HG03571 (cell line): Measurements from ENCODE around the gene RASGEF1C.

ENCODE experiments used
- ATAC-seq: cut with Tn5 transposase; IDR thresholded peaks from one replicate; pipeline ENCODE4 v1.9.1; 2021; ENCODE audit not compliant: unreplicated experiment

Gene RASGEF1C

DNA sequence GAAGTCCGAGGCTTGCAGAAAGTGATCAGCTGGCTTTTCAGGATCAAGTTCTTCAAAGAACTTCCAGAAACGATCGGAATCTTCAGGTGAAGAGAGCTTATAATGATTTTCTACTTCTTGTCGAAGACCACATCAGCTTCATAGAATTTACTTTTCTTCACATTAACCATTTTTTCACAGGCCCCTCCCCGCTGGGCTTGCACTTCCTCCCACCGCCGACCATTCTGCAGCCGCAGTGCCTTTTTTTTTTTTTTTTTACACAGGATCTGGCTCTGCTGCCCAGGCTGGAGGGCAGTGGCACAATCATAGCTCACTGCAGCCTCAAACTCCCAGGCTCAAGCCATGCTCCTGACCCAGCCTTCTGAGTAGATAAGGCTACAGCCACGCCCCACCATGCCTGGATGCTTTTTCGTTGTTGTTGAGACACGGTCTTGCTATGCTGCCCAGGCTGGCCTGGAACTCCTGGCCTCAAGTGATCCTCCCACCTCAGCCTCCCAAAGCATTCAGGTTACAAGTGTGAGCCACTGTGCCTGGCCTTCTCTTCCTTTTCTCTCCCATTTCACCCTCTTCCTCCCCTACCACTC is 122.1 kb downstream of the RASGEF1C start:
- ATAC-seq: no peak

DNA sequence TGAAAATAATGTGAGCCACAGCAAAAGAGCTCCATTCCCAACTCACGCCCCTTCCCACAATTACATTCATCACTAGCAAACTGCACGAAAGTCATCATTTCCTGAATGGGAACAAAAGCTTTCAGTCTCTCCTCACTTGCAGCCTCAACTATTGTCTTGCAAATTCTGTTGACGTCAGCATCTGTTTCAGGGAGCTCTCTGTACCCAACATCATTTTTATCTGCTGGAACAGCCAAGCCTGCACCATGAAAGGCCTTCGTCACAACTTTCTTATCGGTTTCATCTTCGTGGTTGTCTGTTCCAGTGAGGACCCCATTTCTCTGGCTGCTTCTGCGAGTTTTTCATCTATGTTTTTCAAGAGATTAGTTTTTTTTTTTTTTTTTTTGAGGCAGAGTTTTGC is 123.2 kb downstream of the RASGEF1C start:
- no peak for ATAC-seq

GRCh38 chr5:180084638-180085561 is 124.1 kb downstream of the RASGEF1C start:
- ATAC-seq: no peak

- ATAC-seq: no peak
These were observed 125.4 kb downstream of the RASGEF1C start for GRCh38 chr5:180083529-180084060.

DNA sequence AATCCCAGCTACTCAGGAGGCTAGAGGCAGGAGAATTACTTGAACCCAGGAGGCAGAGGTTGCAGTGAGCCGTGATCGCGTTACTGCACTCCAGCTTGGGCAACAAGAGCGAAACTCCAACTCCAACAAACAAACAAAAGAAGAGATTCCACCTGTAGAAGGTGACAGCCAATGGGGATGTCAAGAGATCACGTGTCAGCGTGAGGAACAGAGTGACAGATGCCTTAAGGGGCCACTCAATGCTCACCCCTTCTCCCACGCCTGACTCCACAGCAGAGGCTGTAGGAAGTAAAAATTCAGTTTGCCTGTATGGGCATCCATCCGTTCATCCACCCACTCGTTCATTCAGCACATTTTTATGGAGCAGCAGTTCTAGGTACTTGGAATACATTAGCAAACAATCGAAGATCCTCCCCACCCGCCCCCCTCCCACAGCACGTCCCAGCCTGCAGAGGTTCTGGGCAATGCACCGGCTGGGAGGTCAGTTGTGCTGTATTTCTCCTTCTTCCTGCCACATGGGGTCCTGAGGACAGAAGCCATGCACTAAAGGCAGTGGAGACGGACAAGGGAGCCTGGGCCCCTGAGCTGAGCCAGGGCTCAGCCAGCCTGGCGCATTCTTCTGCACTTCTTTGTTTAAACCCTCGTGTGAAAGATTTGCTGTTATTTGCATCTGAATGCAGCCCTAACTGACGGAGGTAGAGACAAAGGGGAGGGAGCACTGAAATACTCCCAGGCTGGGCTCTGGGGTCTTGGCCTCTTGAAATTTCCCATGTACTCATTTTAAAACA is 126.2 kb downstream of the RASGEF1C start:
- ATAC-seq: no peak

DNA sequence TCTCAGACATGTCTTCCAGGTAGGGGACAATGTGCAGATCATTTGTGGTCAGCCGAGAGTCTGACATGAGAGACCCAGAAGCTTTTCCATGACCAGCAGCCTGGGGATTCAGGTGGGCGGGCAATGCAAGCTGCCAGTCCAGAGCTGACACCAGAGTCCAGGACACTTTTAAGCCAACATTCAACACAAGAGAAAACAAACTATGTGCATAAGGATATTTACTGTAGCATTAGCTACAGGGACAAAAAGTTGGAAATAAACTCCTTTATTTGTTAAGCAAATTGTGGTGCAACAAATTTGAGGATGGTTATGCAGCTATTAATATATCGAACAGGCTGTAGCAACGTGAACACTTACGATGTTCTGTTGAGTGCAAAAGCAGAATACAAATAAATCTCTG is 127.5 kb downstream of the RASGEF1C start:
- ATAC-seq: no peak

- no peak for ATAC-seq
These were observed 128.3 kb downstream of the RASGEF1C start for GRCh38 chr5:180080486-180081280.

DNA sequence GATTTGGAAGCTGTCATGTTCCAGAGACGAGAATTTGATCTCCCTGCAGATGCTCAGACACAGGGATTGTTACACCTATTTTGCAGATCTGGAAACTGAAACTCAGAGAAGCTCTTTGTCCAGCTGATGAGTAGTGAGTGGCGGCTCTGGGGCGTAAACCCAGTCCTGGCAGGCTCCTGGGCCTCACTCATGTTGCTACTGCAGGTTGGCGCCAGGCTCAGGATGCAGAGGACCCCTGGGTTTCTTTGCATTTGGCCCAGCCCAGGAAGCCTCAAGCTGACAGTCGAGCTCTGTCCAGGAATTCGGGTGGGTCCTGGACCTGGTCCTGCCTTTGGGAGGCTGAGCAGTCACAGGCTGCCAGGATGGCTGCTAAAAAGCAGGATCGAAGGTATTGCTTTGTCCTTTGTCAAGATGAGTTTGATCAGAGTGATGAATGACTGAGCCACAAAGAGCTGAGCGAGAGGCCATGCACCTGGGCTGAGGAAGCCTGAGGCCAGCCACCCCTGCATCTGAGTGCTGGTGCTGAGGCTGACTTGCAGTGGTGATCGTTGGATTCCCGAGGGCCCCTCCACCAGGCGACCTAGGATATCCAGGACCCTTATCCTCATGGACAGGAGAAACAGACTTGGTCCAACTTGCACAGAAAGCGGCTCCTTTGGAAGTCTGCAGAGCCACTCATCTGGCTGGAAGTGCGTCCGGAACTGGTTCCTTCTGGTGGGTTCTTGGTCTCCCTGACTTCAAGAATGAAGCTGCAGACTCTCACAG is 129.1 kb downstream of the RASGEF1C start:
- ATAC-seq: no peak

DNA sequence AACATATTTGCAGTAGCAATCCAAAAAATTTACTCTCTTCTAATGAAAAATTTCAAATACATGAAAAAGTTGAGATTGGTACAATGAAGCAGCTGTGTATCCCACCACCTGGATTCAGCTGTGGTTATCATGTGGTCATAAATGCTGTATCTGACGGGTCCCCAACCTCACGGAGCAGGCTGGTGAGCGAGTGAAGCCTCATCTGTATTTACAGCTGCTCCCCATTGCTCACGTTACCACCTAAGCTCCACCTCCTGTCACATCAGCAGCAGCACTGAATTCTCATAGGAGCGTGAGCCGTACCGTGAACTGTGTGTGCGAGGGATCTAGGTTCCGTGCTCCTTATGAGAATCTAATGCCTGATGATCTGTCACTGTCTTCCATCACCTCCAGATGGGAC is 130.7 kb downstream of the RASGEF1C start:
- ATAC-seq: no peak

DNA sequence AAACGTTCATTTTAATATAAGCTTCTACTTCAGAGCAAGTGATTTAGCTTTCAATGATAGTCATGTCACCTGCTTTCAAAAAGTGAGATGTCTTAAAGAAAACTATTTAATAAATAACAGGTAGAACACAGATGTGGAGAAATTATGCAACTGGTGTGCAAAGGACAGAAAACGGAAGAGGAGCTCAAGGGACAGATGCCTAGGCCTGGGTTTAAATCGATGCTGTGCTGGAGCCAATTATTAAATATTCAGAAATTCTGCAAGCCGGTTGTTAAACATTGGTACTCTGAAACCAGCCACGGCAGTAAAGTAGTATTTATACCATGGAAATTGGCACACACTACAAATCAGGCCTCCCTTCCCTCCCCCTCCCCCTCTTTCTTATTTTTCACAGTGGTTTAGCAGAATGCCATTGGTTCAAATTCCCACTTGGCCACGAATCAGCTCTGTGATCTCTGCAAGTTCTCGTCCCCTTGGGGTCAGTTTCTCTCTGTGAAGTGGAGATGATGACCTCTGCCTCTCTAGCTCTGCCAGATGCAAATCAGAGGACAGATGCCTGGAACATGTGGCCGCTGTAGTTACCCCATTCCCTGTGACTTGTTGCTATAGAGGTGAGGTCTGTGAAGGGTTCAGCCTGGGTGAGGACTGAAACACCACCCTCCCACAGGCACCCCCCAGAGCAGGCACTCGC is 131.3 kb downstream of the RASGEF1C start:
- no peak for ATAC-seq

- ATAC-seq: no peak
These were observed 133.3 kb downstream of the RASGEF1C start for GRCh38 chr5:180075703-180076102.

DNA sequence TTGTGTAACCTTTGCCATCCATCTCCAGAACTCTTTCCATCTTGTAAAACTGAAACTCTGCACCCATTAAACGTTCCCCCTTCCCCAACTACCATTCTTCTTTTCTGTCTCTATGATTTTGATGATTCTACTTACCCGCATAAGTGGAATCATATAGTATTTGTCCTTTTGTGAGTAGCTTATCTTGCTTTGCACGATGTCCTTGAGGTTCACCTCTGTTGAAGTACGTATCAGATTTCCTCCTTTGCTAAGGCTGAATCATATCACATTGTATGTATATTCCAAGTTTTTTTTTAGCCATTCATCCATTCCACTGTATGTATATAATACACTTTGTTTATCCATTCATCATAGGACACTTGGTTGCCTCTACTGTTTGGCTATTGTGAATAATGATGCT is 134.5 kb downstream of the RASGEF1C start:
- ATAC-seq: no peak

- ATAC-seq: no peak
These were observed 136.5 kb downstream of the RASGEF1C start for GRCh38 chr5:180072556-180072955.

- no peak for ATAC-seq
These were observed 136.8 kb downstream of the RASGEF1C start for GRCh38 chr5:180072256-180072548.

- ATAC-seq: no peak
These were observed 137.3 kb downstream of the RASGEF1C start, which contains the start of gene RNF130 for GRCh38 chr5:180071531-180072255. TSS of gene RNF130 (minus strand) at chr5:180071759. CDS start at chr5:180071702, 57 bp downstream.

GRCh38 chr5:180070756-180071530 is 138.1 kb downstream of the RASGEF1C start:
- no peak for ATAC-seq

DNA sequence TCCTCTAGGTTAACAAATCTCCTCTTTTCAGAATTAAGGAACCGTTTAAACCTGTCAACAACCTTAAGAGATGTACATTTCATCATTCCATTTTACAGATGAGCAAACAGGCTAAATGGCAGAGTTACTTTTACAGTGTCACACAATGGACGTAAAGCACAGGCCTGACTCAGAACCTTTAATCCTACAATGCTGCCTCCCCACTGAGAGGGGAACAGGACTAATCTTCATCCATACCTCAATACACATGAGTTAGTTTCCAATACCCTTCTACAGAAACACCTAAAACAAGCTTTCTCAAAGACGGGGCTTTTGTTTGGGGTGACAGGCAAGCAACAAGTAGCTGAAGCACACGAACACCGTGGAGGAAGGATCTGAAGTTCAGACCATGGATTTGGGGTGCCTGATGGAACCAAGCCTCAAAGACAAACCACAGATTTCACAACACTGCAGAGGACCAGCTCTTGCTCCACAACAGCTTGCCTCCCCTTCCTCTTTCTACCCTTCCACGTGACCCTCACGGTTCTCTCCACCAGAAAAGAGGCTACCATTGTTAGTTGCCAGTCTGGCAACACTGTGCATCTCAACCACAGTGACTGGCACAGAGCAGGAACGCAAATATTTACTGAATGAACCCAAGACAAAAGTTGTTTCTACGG is 139.3 kb downstream of the RASGEF1C start:
- no peak for ATAC-seq
